ENCODE data around the gene ZFP57.

ZFP57 gene

DNA sequence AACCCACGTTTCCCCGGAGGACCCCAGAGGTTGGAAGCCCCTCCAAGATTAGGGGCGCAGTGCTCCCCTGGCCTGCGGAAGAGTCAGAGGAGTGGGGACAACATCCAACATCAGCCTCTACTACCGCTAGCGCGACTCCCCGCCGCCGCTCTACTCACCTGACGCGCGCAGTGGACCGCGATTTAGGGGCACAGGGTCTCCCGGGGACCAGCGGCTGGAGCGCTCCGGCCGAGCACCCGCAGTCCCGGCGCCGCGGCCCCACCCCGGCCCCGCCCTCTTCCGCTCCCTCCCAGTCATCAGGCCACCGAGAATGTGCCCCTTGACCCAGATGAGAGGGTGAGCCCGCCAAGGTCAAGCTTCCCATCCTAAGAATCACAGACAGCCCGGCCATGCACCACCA is at the start of gene ZFP57:
Gene ZFP57, minus strand, starts transcription at position 249 of the 400 bp plus-strand sequence. CDS start 4,149 bp downstream, outside the sequence.
- no peak for DNase-seq

DNA sequence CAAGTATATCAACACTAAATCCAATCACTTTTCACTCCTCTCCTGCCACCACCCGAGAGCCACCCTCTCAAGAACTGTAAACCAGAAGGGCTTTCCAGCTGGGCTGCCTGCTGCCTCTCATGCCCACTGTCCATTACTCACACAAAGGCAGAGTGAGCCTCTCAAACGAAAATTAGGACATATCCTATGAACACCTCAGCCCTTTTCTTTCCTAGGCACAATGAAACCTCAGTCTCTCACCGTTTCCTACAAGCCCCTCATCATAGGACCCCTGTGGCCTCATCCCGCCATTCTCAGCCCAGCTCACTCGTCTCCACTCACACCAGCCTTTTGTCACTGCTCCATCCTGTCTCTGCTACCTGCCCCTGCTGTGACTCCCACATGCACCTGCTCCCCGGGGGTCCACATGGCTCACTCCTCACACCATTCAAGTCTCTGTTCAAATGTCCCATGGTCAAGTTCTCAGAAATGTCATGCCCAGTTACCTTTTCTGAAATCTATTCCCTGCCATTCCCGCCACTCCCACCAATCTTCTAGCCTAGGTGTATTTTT is 49.7 kb upstream of the ZFP57 start:
- no peak for DNase-seq

GRCh38 chr6:29729774-29730328 is 48.9 kb upstream of the ZFP57 start:
- DNase-seq, result no peak

DNA sequence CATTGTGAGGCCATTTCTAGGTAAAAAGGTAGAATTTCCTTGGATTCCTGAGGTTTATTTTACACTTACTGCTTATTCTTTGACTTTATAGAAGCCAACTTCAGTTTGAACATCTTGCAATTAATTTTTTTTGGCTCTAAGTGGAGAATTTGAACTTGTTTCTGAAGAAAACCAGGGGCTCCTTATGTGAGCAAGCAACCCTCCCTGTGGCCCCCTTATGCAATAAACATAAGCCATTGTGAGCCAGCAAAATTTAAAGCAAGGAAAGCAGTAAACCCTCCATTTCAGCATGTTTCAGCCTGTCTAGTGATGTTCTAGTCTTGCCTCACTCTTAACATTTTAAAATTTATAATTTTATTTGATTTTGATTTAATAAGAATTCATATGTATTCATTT is 47.9 kb upstream of the ZFP57 start:
- DNase-seq, result no peak

DNA sequence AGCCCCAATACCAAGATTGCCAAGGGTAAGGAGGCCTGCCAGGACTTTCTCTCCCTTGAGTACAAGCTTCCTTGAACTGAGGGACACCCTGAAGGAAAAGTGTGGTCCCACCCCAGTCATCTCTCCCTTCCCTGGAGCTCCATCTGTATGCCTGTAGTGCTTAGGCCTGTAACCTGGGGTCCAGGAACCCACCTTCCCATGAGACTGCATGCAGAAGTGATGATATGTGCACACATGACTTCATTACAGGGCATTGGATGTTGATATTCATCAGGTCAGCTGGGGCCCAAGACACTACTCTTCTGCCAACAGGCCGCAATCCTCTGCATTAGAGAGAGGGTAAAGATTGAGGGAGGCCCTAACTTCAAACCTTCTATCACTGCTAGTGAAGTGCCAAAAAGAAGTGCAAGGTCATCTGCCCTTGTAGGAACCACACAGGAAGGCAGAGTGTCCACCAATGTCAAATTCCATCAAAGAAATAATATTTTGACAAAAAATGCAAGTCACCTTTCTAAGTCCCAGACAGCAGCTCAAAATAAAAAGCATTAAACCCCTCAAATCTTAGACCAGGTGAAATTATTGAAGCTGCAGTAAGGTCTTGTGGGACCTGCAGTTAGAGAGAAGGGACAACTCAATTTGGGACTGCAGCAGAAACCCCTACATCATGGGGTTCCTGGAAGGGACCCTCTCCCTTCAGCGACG is 47.4 kb upstream of the ZFP57 start:
- DNase-seq, result no peak

GRCh38 chr6:29727637-29728036 is 46.7 kb upstream of the ZFP57 start:
- no peak for DNase-seq

DNA sequence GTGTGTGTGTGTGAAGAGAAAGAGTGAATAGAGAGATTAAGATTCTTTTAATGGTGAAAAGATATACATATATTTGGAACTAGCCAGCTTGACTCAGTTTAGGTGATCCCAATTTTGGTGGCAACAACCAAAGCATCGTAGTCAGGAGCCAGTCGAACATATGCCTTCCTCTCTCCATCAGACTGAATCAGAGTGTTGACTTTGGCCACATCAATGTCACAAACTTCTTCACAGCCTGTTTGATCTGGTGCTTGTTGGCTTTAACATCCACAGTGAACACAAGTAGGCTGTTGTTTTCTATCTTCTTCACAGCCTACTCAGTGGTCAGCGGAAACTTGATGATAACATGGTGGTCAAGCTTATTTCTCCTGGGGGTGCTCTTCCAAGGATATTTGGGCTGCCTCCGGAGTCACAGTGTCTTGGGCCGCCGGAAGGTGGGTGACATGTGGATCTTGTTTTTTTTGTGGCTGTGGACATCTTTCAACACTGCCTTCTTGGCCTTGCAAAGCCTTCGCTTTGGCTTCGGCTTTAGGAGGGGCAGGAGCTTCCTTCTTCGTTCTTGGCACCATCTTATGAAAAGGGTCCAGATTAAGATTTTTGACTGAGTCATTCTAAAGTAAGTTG is 45.7 kb upstream of the ZFP57 start:
- DNase-seq, result no peak

- DNase-seq, result no peak
These were observed 45.0 kb upstream of the ZFP57 start for GRCh38 chr6:29726001-29726400.

DNA sequence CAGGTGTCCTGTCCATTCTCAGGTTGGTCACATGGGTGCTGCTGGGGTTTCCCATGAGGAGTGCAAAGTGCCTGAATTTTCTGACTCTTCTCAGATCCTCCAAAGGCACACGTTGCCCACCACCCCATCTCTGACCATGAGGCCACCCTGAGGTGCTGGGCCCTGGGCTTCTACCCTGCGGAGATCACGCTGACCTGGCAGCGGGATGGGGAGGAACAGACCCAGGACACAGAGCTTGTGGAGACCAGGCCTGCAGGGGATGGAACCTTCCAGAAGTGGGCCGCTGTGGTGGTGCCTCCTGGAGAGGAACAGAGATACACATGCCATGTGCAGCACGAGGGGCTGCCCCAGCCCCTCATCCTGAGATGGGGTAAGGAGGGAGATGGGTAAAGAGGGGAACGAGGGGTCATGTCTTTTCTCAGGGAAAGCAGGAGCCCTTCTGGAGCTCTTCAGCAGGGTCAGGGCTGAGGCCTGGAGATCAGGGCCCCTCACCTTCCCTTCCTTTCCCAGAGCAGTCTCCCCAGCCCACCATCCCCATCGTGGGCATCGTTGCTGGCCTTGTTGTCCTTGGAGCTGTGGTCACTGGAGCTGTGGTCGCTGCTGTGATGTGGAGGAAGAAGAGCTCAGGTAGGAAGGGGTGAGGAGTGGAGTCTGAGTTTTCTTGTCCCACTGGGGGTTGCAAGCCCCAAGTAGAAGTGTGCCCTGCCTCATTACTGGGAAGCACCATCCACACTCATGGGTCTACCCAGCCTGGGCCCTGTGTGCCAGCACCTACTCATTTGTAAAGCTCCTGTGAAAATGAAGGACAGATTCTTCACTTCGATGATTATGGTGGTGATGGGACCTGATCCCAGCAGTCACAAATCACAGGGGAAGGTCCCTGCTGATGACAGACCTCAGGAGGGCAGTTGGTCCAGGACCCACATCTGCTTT is 44.3 kb upstream of the ZFP57 start:
- no peak for DNase-seq

DNA sequence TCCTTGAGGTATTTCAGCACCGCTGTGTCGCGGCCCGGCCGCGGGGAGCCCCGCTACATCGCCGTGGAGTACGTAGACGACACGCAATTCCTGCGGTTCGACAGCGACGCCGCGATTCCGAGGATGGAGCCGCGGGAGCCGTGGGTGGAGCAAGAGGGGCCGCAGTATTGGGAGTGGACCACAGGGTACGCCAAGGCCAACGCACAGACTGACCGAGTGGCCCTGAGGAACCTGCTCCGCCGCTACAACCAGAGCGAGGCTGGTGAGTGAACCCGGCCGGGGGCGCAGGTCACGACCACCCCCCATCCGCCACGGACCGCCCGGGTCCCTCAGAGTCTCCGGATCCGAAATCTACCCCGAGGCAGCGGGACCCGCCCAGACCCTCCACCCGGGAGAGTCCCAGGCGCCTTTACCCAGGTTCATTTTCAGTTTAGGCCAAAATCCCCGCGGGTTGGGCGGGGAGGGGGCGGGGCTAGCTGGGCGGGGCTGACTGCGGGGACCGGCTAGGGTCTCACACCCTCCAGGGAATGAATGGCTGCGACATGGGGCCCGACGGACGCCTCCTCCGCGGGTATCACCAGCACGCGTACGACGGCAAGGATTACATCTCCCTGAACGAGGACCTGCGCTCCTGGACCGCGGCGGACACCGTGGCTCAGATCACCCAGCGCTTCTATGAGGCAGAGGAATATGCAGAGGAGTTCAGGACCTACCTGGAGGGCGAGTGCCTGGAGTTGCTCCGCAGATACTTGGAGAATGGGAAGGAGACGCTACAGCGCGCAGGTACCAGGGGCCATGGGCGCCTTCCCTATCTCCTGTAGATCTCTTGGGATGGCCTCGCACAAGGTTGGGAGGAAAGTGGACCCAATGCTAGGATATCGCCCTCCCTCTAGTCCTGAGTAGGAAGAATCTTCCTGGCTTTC is 43.0 kb upstream of the ZFP57 start:
- peak; percentile 85 for DNase-seq

DNA sequence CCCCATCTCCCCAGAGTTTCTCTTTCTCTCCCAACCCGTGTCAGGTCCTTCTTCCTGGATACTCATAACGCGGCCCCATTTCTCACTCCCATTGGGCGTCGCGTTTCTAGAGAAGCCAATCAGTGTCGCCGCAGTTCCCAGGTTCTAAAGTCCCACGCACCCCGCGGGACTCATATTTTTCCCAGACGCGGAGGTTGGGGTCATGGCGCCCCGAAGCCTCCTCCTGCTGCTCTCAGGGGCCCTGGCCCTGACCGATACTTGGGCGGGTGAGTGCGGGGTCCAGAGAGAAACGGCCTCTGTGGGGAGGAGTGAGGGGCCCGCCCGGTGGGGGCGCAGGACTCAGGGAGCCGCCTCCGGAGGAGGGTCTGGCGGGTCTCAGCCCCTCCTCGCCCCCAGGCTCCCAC is 42.3 kb upstream of the ZFP57 start, which contains the start of gene HLA-F:
Gene HLA-F, plus strand, starts transcription at position 173 of the 404 bp plus-strand sequence. Its CDS starts 30 bp downstream, at position 203.
- DNase-seq, result peak; percentile 84

GRCh38 chr6:29720863-29721262 is 39.9 kb upstream of the ZFP57 start:
- no peak for DNase-seq

- DNase-seq, result no peak
These were observed 29.5 kb upstream of the ZFP57 start for GRCh38 chr6:29710281-29710941.

DNA sequence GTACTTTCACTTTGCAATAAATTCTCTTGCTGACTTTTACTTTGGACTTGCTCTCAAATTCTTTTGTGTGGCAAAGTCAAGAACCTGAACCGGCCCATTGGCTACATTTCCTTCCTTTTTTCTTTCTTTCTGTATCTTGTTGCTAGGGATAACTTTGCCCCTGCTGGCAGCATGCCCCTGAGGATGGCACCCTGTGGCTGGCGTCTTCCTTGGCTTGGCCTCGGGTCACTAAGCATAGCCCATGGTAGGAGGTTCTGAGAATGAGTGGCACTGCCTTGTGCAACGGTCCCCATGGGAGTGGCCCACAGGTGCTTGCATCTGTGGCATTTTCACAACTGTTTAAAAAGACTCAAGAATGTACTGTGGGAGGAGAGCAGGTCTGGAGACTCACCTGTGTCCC is 28.2 kb upstream of the ZFP57 start:
- no peak for DNase-seq

GRCh38 chr6:29708432-29709179 is 27.7 kb upstream of the ZFP57 start:
- no peak for DNase-seq

DNA sequence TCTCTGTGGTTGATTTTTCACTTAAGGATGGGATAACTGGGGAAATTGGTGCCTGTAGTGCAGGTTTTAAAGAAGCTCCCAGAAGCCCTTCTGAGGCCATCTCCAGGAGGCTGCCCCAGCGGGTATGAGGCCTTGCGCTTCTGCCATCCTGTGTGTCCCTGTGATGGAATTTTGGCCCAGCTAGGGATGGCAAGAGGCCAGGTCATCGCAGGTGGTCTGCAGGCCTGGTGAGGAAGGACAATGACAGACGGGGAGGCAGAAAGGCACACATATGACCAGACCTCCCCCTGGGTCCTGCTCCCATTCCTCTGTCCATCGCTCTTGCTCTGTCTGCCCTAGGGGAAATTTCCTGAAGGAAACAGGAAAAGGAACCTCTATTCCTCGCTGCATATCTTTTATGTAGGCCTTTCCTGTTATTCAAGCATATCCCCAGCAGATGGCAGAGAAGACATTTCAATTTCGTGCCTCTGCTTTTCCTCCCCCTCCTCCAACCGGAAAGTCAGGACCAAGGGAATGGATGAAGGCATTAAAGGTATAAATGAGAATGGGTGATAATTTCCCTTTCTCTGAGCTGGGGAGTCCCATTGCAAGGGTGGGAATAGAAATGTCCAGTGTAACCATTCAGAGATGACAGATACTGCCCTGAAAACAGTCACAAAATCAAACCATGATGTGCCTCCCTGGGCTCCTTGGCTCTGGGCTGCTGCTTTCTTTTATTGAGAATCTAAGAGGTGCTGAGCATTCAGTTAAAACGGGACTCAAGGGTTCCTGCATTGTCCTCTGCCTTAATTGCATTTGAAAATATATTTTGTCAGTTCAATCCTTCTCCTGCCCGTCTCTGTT is 24.7 kb upstream of the ZFP57 start:
- no peak for DNase-seq

- DNase-seq, result peak; percentile 97
These were observed 21.7 kb upstream of the ZFP57 start for GRCh38 chr6:29702519-29703103.

DNA sequence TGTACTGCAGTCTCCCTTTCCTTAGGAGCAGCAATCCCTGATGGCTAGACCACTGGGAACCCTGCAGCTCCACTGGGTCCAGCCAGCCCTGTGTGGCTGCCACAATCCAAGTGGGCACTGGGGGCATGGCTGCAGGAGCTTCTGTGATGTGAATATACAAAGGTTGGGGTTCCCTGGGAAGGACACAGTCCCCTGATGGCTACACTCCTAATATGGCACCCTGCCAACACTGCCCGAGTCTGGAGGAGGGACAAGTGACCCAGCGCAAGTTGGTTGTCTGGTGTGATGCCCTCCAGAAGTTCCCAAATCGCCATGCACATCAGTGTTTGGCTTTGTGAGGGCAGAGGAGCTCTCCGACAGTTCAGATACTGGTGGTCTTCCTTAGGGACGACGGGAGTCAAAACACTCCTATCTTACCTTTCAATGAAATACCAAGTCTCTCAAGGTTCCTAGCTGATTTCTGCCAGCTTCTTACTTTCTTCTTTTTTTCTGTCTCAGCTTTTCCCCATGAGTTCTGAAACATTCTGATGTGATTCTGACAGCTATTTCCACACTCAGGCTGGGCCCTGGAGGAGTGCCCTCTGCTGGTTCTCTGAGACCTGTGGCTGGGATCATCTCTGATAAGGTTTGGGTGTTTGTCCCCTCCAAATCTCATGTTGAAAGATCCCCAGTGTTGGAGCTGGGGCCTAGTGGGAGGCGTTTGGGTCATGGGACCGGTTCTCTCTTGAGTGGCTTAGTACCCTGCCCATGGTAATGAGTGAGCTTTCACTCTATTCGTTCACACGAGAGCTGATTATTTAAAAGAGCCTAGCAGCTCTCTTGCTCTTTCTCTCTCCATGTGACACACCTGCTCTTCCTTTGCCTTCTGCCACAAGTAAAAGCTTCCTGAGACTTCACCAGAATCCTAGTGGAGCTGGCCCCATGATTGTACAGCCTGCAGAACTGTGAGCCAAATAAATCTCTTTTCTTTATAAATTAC is 15.5 kb upstream of the ZFP57 start:
- no peak for DNase-seq

All from activated CD8-positive, alpha-beta memory T cell treated with anti-CD3 and anti-CD28 coated beads, Interleukin-2, amount 50 U/mL, for 48 hours (primary cell).